22Rv1 (cell line): ENCODE measurements around the gene NPHS2.
A peak's percentile ranks its signal among the peaks of the same experiment; 100 is the strongest.

Experiments
- H3K27ac ChIP-seq: fragments of 450-650 bp; 2 replicates; pipeline ENCODE4 v1.5.1; 2017
- CTCF ChIP-seq: fragments of 450-650 bp; IDR thresholded peaks from 2 replicates; pipeline ENCODE4 v1.5.1; 2017; ENCODE audit warnings: mild to moderate bottlenecking
- ZFX ChIP-seq: fragments of 450-650 bp; IDR thresholded peaks from 2 replicates; pipeline ENCODE4 v1.6.1; 2017; ENCODE audit warnings: antibody characterized with exemption, borderline replicate concordance

The NPHS2 gene

GRCh38 chr1:179591253-179591591 is 15.5 kb upstream of the NPHS2 start:
- peak overlapping the region; percentile 19; the same call in 1 of the 2 replicates for H3K27ac ChIP-seq
- TF ChIP-seq ZFX (no peak), CTCF (no peak)

GRCh38 chr1:179590671-179591070 is 14.9 kb upstream of the NPHS2 start:
- TF ChIP-seq ZFX: no peak
- TF ChIP-seq CTCF: no peak
- no peak overlapping the region for H3K27ac ChIP-seq

GRCh38 chr1:179589509-179589908 is 13.8 kb upstream of the NPHS2 start:
- TF ChIP-seq CTCF (no peak), ZFX (no peak)
- no peak overlapping the region for H3K27ac ChIP-seq

GRCh38 chr1:179588425-179589024 is 12.8 kb upstream of the NPHS2 start:
- TF ChIP-seq ZFX: no peak
- no peak for TF ChIP-seq CTCF
- no peak overlapping the region for H3K27ac ChIP-seq

GRCh38 chr1:179587336-179587735 is 11.6 kb upstream of the NPHS2 start:
- no peak overlapping the region for H3K27ac ChIP-seq
- no peak for TF ChIP-seq CTCF
- TF ChIP-seq ZFX: no peak

GRCh38 chr1:179586107-179586823 is 10.5 kb upstream of the NPHS2 start:
- TF ChIP-seq ZFX (no peak), CTCF (peak; percentile 99)
- peak overlapping the region; percentile 43 for H3K27ac ChIP-seq

- TF ChIP-seq ZFX (no peak), CTCF (no peak)
- H3K27ac ChIP-seq: no peak overlapping the region
These were observed 8.1 kb upstream of the NPHS2 start for GRCh38 chr1:179583771-179584320.
